Measurements from ENCODE around the gene NUSAP1.

The NUSAP1 gene

GRCh38 chr15:41334293-41335120 lies 1.8 kb downstream of the NUSAP1 start:
- in situ Hi-C loops (cut with MboI; ENCODE audit: low pct_unique_long_range_greater_than_20kb, low sequenced_read_pairs, unreplicated experiment) = no loop called here
- DNase-seq (ENCODE audit: low spot score) = no peak
- TF ChIP-seq CTCF (IDR thresholded peaks at IDR 0.05; ENCODE audit: extremely low read depth, insufficient read depth, missing control alignments) = no peak

GRCh38 chr15:41336549-41336948 lies 3.9 kb downstream of the NUSAP1 start:
- no peak for TF ChIP-seq CTCF (IDR thresholded peaks at IDR 0.05; ENCODE audit: extremely low read depth, insufficient read depth, missing control alignments)
- in situ Hi-C loops (cut with MboI; ENCODE audit: low pct_unique_long_range_greater_than_20kb, low sequenced_read_pairs, unreplicated experiment) = no loop called here

GRCh38 chr15:41337047-41337446 lies 4.4 kb downstream of the NUSAP1 start:
- in situ Hi-C loops (cut with MboI; ENCODE audit: low pct_unique_long_range_greater_than_20kb, low sequenced_read_pairs, unreplicated experiment) = no loop called here
- no peak for TF ChIP-seq CTCF (IDR thresholded peaks at IDR 0.05; ENCODE audit: extremely low read depth, insufficient read depth, missing control alignments)
- no peak for DNase-seq (ENCODE audit: low spot score)

More at GRCh38 chr15:41336549-41336948, 3.9 kb downstream of the NUSAP1 start:
- no peak for DNase-seq (ENCODE audit: low spot score)

- in situ Hi-C loops (cut with MboI; ENCODE audit: low pct_unique_long_range_greater_than_20kb, low sequenced_read_pairs, unreplicated experiment) = no loop called here
- no peak for TF ChIP-seq CTCF (IDR thresholded peaks at IDR 0.05; ENCODE audit: extremely low read depth, insufficient read depth, missing control alignments)
- no peak for DNase-seq (ENCODE audit: low spot score)
These were observed 5.2 kb downstream of the NUSAP1 start for GRCh38 chr15:41337631-41338522.

GRCh38 chr15:41340189-41340695 lies 7.6 kb downstream of the NUSAP1 start:
- in situ Hi-C loops (cut with MboI; ENCODE audit: low pct_unique_long_range_greater_than_20kb, low sequenced_read_pairs, unreplicated experiment) = no loop called here
- DNase-seq (ENCODE audit: low spot score) = no peak
- TF ChIP-seq CTCF (IDR thresholded peaks at IDR 0.05; ENCODE audit: extremely low read depth, insufficient read depth, missing control alignments) = no peak

- no peak for DNase-seq (ENCODE audit: low spot score)
- no peak for TF ChIP-seq CTCF (IDR thresholded peaks at IDR 0.05; ENCODE audit: extremely low read depth, insufficient read depth, missing control alignments)
- in situ Hi-C loops (cut with MboI; ENCODE audit: low pct_unique_long_range_greater_than_20kb, low sequenced_read_pairs, unreplicated experiment) = no loop called here
These were observed 8.8 kb downstream of the NUSAP1 start for GRCh38 chr15:41341519-41341918.
